Gastroesophageal sphincter (tissue), 3 donors: ENCODE measurements around the gene LMF1.

Experiments used
- POLR2A ChIP-seq, 2 donors: fragments of 450-650 bp; IDR thresholded peaks; one replicate each; pipeline ENCODE4 v1.6.1; 2017; ENCODE audit warnings: antibody characterized with exemption in 2 of 2, mild to moderate bottlenecking in 2 of 2, moderate library complexity in 1 of 2
- POLR2AphosphoS5 ChIP-seq: sonication (generic); formaldehyde crosslinking; IDR thresholded peaks from one replicate; pipeline ENCODE4 v1.6.1; 2017; ENCODE audit warnings: antibody characterized with exemption
- TF ChIP-seq, protein P1 (sequence below), 4 experiments: fragments of 200-600 bp in 2 of 4; fragments of 450-650 bp in 2 of 4; sonication (generic) in 1 of 4; IDR thresholded peaks; one replicate each; pipeline ENCODE4 v1.5.1; 2017 to 2019; ENCODE audit warnings: antibody characterized with exemption in 4 of 4, mild to moderate bottlenecking in 2 of 4, moderate library complexity in 2 of 4

DNA sequence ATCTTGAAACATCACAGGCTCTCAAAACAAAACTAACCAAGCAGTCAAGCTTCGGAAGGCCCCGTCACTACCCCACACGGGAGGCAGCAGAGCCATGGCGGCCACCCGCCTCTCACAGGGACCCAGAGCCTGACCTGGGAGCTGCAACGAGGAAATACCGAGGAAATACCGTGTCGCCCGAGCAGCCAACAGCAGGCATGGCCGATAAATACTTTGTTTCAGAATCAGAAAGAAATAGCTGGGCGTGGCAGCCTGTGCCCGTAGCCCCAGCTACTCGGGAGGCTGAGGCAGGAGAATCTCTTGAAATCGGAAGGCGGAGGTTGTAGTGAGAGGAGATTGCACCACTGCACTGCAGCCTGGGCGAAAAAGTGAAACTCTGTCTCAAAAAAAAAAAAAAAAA lies 6.9 kb downstream of the LMF1 start:
- TF ChIP-seq POLR2A (IDR thresholded peaks at IDR 0.05) (no peak), POLR2AphosphoS5 (no peak)
- TF ChIP-seq, protein P1, sequence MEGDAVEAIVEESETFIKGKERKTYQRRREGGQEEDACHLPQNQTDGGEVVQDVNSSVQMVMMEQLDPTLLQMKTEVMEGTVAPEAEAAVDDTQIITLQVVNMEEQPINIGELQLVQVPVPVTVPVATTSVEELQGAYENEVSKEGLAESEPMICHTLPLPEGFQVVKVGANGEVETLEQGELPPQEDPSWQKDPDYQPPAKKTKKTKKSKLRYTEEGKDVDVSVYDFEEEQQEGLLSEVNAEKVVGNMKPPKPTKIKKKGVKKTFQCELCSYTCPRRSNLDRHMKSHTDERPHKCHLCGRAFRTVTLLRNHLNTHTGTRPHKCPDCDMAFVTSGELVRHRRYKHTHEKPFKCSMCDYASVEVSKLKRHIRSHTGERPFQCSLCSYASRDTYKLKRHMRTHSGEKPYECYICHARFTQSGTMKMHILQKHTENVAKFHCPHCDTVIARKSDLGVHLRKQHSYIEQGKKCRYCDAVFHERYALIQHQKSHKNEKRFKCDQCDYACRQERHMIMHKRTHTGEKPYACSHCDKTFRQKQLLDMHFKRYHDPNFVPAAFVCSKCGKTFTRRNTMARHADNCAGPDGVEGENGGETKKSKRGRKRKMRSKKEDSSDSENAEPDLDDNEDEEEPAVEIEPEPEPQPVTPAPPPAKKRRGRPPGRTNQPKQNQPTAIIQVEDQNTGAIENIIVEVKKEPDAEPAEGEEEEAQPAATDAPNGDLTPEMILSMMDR (IDR thresholded peaks at IDR 0.05): no peak
